ENCODE measurements around the gene GUCY2F. TPM values are rescaled to one million over a fixed set of nuclear protein-coding genes. Genes with fewer than 3 reads are reported as not detected.

Gene GUCY2F
- polyA plus RNA-seq, 2 of the 4 experiments (the other 2 are of a cell fraction): not detected

GRCh38 chrX:109336141-109336540 is 145.7 kb downstream of the GUCY2F start:
- TF ChIP-seq BCL3 (IDR thresholded peaks at IDR 0.05) (no peak), CTCF (IDR thresholded peaks at IDR 0.05) (no peak)
- Histone ChIP-seq H3K4me1 (no peaks in the 10 kb centered on the region), H3K4me3 (no peak overlapping the region), H3K27ac (no peak overlapping the region), H3K9me3 (no peaks in the 10 kb centered on the region), H3K4me2 (no peak overlapping the region)
- POLR2A ChIA-PET: no interaction called here
- CTCF ChIA-PET: no interaction called here
- DNase-seq (ENCODE audit: low read depth in 1 of 2, low spot score in 1 of 2) (no peak), ATAC-seq (no peak), FAIRE-seq (peak; percentile 87)
- WGBS (ENCODE audit: missing lambda C conversion rate): 0% methylated on average over 1 of the region's 1 CpG

- ATAC-seq: no peak
- no peaks in the 10 kb centered on the region for H3K4me1 ChIP-seq
- no peaks in the 10 kb centered on the region for H3K9me3 ChIP-seq
- POLR2A ChIA-PET: no interaction called here
- H3K27ac ChIP-seq: no peak overlapping the region
- CTCF ChIA-PET: no interaction called here
- WGBS (ENCODE audit: missing lambda C conversion rate): 4% methylated on average over 1 of the region's 1 CpG
- DNase-seq (ENCODE audit: low read depth in 1 of 2, low spot score in 1 of 2): no peak
- no peak overlapping the region for H3K4me3 ChIP-seq
- no peak overlapping the region for H3K4me2 ChIP-seq
- no peak for FAIRE-seq
- TF ChIP-seq FOSL2 (IDR thresholded peaks at IDR 0.05): no peak
- TF ChIP-seq FOSL2 (CRISPR knock-in tag; IDR thresholded peaks at IDR 0.05): no peak
- TF ChIP-seq MYC (IDR thresholded peaks at IDR 0.05; ENCODE audit: borderline replicate concordance, low read length): no peak
- TF ChIP-seq NR3C1 (IDR thresholded peaks at IDR 0.05): no peak
- no peak for TF ChIP-seq MAFK (IDR thresholded peaks at IDR 0.05; ENCODE audit: partially characterized antibody)
- no peak for TF ChIP-seq HOXB13 (CRISPR knock-in tag; IDR thresholded peaks at IDR 0.05; ENCODE audit: low read depth)
- no peak for TF ChIP-seq CHD4 (IDR thresholded peaks at IDR 0.05; ENCODE audit: borderline replicate concordance)
- no peak for TF ChIP-seq JUNB (IDR thresholded peaks at IDR 0.05)
- no peak for TF ChIP-seq ZC3H11A (IDR thresholded peaks at IDR 0.05)
These were observed 154.6 kb downstream of the GUCY2F start for GRCh38 chrX:109327251-109327650.

Other genes with a start within 250 kb of the GUCY2F start
- 17.6 and 22.0 TPM in 2 replicates for gene NXT2, start 54.8 kb upstream of the GUCY2F start, polyA plus RNA-seq (2011; rRNA removed)
- gene NXT2, start 54.8 kb upstream of the GUCY2F start, polyA plus RNA-seq (2017; fragmentation: RNase III; extraction: RNeasy Plus Mini Kit Qiagen cat#74134 plus additional on column Dnase treatment): 11.9 to 14.3 TPM (median 13.5 TPM) in 3 replicates
- 0.08 and 0.17 TPM in 2 replicates for gene KCNE5, start 143.1 kb upstream of the GUCY2F start, polyA plus RNA-seq (2011; rRNA removed)
- gene KCNE5, start 143.1 kb upstream of the GUCY2F start, polyA plus RNA-seq (2017; fragmentation: RNase III; extraction: RNeasy Plus Mini Kit Qiagen cat#74134 plus additional on column Dnase treatment): 0.08 to 0.23 TPM (median 0.08 TPM) in 3 replicates

Measured in A549 (cell line).